ENCODE measurements around the gene NEGR1. TPM values are rescaled to one million over a fixed set of nuclear protein-coding genes. Genes with fewer than 3 reads are reported as not detected.

Gene NEGR1
- total RNA-seq, 1 experiment from 2014 or later, result 0.05 TPM

DNA sequence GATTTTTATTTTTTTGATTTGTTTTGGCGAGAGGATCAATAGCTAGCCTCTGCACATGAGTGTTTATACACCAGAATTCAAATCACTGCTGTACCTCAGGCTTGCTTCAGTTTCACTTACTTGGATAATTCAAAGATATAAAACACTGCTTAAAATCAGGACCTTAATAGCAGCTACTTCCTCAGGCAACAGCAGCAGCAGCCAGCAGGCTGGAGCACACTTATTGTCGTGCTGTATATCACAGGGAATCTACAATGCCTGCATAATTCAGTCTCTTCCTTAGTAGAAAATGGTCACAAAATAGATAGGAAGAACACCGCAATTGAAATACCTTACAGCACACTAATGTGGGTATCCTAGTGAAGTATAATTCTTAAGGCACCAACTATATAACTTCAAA lies 497.3 kb downstream of the NEGR1 start:
- Histone ChIP-seq H3K4me3 (replicated peaks in 1 of 2; ENCODE audit: low read depth in 1 of 2, low read length in 2 of 2) (no peak overlapping the region), H3K4me2 (ENCODE audit: low read length) (no peak overlapping the region), H3K9ac (ENCODE audit: low read length) (no peak overlapping the region), H3K9me2 (ENCODE audit: insufficient read depth) (no peaks in the 10 kb centered on the region), H4K20me1 (ENCODE audit: insufficient read depth) (no peaks in the 10 kb centered on the region), H3K27ac (ENCODE audit: low read depth, low read length) (no peak overlapping the region), H3K9me3 (ENCODE audit: control insufficient read depth in 1 of 2, insufficient read depth in 1 of 2, low read depth in 1 of 2, low read length in 2 of 2) (peaks cover 3 to 6% of the 10 kb centered on the region in 2 experiments; a peak in 2 of 4 replicates), H3K27me3 (ENCODE audit: insufficient read depth, low read length) (no peaks in the 10 kb centered on the region), H3K79me2 (ENCODE audit: insufficient read depth, low read length) (no peaks in the 10 kb centered on the region), H3K36me3 (ENCODE audit: control insufficient read depth in 1 of 2, insufficient read depth in 2 of 2, low read length in 2 of 2) (no peaks in the 10 kb centered on the region), H2AFZ (ENCODE audit: low read depth, low read length, poor library complexity, severe bottlenecking) (no peak overlapping the region), H3K4me1 (ENCODE audit: control insufficient read depth in 1 of 2, insufficient read depth in 2 of 2, low read length in 2 of 2) (no peaks in the 10 kb centered on the region)
- ChIA-PET CTCF (no interaction called here), RAD21 (ENCODE audit: low non-redundant PET in 1 of 2, low total read pairs in 2 of 2, uncharacterized antibody in 2 of 2, unreplicated experiment in 2 of 2) (no interaction called here), POLR2A (no interaction called here)
- DNase-seq (ENCODE audit: low read depth, low spot score), result no peak
- intact Hi-C loops (cut with micrococcal nuclease), result no loop called here
- BruUV-seq (replicated peaks), result no TSS peak
- no peak for TF ChIP-seq ELF1 (IDR thresholded peaks at IDR 0.05; ENCODE audit: borderline replicate concordance, low read depth)
- TF ChIP-seq, protein P1, sequence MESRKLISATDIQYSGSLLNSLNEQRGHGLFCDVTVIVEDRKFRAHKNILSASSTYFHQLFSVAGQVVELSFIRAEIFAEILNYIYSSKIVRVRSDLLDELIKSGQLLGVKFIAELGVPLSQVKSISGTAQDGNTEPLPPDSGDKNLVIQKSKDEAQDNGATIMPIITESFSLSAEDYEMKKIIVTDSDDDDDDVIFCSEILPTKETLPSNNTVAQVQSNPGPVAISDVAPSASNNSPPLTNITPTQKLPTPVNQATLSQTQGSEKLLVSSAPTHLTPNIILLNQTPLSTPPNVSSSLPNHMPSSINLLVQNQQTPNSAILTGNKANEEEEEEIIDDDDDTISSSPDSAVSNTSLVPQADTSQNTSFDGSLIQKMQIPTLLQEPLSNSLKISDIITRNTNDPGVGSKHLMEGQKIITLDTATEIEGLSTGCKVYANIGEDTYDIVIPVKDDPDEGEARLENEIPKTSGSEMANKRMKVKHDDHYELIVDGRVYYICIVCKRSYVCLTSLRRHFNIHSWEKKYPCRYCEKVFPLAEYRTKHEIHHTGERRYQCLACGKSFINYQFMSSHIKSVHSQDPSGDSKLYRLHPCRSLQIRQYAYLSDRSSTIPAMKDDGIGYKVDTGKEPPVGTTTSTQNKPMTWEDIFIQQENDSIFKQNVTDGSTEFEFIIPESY (IDR thresholded peaks at IDR 0.05; ENCODE audit: extremely low read depth, insufficient replicate concordance, low read length), result no peak
- TF ChIP-seq EZH2 (IDR thresholded peaks at IDR 0.05), result no peak
- TF ChIP-seq, protein P2, sequence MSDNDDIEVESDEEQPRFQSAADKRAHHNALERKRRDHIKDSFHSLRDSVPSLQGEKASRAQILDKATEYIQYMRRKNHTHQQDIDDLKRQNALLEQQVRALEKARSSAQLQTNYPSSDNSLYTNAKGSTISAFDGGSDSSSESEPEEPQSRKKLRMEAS (IDR thresholded peaks at IDR 0.05), result no peak
- no peak for TF ChIP-seq SP1 (IDR thresholded peaks at IDR 0.05; ENCODE audit: low read depth)
- TF ChIP-seq, protein P3, sequence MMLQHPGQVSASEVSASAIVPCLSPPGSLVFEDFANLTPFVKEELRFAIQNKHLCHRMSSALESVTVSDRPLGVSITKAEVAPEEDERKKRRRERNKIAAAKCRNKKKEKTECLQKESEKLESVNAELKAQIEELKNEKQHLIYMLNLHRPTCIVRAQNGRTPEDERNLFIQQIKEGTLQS (IDR thresholded peaks at IDR 0.05), result no peak
- no peak for TF ChIP-seq ZNF274 (IDR thresholded peaks at IDR 0.05; ENCODE audit: low read depth, low read length)
- TF ChIP-seq SIN3A (IDR thresholded peaks at IDR 0.05; ENCODE audit: low read depth), result no peak
- no peak for TF ChIP-seq POLR2AphosphoS5 (IDR thresholded peaks at IDR 0.05; ENCODE audit: low read depth, low read length)
- ATAC-seq, result no peak
